ENCODE results near the gene BHLHE23. TPM values are rescaled to one million over a fixed set of nuclear protein-coding genes. Genes with fewer than 3 reads are reported as not detected.

BHLHE23 gene
- total RNA-seq, 5 donors from 2014 or later (not counting 1 experiment from before 2014, with no cell fraction given), result not detected

GRCh38 chr20:63048516-63049190, 41.9 kb upstream of the BHLHE23 start:
- Histone ChIP-seq H3K27ac (ENCODE audit: low read length) (no peak overlapping the region), H3K4me1 (ENCODE audit: control insufficient read depth in 1 of 2, extremely low read depth in 1 of 2, insufficient read depth in 2 of 2, low read length in 2 of 2) (no peaks in the 10 kb centered on the region), H3K4me3 (ENCODE audit: control insufficient read depth in 1 of 2, extremely low read depth in 1 of 2, low read length in 1 of 2) (no peak overlapping the region), H3K9me3 (no peaks in the 10 kb centered on the region), H3K27me3 (replicated peaks in 1 of 2; ENCODE audit: control insufficient read depth in 2 of 2, extremely low read depth in 1 of 2, insufficient read depth in 2 of 2, low read length in 1 of 2) (peaks cover 0 to 55% of the 10 kb centered on the region in 2 experiments), H3K36me3 (ENCODE audit: control insufficient read depth in 2 of 2, extremely low read depth in 1 of 2, insufficient read depth in 1 of 2, low read length in 1 of 2) (no peaks in the 10 kb centered on the region)
- POLR2A ChIA-PET, result no interaction called here
- no peaks in the 10 kb centered on the region for H3K36me3 Mint-ChIP-seq
- ATAC-seq (replicated peaks in 1 of 4) (no peak), DNase-seq (no peak)
- H3K9me3 Mint-ChIP-seq, result no peaks in the 10 kb centered on the region
- H3K27me3 Mint-ChIP-seq, result peaks cover 3 to 15% of the 10 kb centered on the region in 2 donors
- 94% methylated on average over 10 of the region's 12 CpGs for WGBS (ENCODE audit: insufficient coverage)
- no peak overlapping the region for H3K27ac Mint-ChIP-seq
- no peaks in the 10 kb centered on the region for H3K4me1 Mint-ChIP-seq
- CTCF ChIA-PET, result no interaction called here
- H3K4me3 Mint-ChIP-seq, result no peak overlapping the region

DNA sequence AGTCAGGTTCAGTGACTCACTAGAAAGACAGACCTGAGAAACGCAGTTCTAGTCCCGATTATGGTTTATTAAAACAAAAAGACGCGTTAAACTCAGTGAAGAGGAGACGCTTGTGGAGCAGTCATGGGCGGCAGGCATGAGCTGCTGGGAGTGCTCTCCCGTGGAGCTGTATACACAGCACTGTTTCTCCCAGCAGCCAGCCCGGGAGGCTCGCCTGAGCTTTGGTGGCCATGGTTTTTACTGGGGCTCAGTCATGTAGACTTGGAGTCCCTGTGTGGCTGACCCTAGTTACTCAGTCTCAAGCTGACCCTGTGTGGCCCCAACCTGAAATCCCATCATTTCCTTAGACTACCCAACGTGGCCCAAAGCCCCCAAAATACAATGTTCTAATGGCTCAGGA, 41.2 kb upstream of the BHLHE23 start:
- no peaks in the 10 kb centered on the region for H3K36me3 ChIP-seq (ENCODE audit: control insufficient read depth in 2 of 2, extremely low read depth in 1 of 2, insufficient read depth in 1 of 2, low read length in 1 of 2)
- WGBS (ENCODE audit: insufficient coverage), result 95% methylated on average over 9 of the region's 10 CpGs
- Mint-ChIP-seq H3K4me3 (no peak overlapping the region), H3K27ac (no peak overlapping the region), H3K4me1 (no peaks in the 10 kb centered on the region), H3K36me3 (no peaks in the 10 kb centered on the region), H3K9me3 (no peaks in the 10 kb centered on the region), H3K27me3 (peaks cover 0 to 21% of the 10 kb centered on the region in 2 donors)
- no peak overlapping the region for H3K4me3 ChIP-seq (ENCODE audit: control insufficient read depth in 1 of 2, extremely low read depth in 1 of 2, low read length in 1 of 2)
- no peaks in the 10 kb centered on the region for H3K4me1 ChIP-seq (ENCODE audit: control insufficient read depth in 1 of 2, extremely low read depth in 1 of 2, insufficient read depth in 2 of 2, low read length in 2 of 2)
- H3K27me3 ChIP-seq (replicated peaks in 1 of 2; ENCODE audit: control insufficient read depth in 2 of 2, extremely low read depth in 1 of 2, insufficient read depth in 2 of 2, low read length in 1 of 2), result peaks cover 0 to 58% of the 10 kb centered on the region in 2 experiments
- CTCF ChIA-PET, result no interaction called here
- POLR2A ChIA-PET, result no interaction called here
- no peak for DNase-seq
- no peaks in the 10 kb centered on the region for H3K9me3 ChIP-seq
- no peak for ATAC-seq (replicated peaks in 1 of 4)
- H3K27ac ChIP-seq (ENCODE audit: low read length), result no peak overlapping the region

DNA sequence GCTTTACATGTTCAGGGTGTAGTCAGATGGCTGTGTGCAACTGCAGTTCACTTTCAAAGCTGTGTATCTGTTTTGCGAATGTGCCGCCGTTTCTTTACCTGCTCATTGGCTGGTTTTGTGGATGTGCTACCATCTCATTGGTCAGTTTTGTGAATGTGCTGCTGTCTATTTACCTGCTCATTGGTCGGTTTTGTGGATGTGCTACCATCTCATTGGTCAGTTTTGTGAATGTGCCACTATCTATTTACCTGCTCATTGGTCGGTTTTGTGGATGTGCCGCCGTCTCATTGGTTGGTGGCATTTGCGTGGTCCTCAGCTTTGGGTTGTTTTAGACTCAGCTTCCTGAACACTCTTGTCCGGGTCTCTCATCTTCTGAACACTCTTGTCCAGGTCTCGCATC, 40.5 kb upstream of the BHLHE23 start:
- Histone ChIP-seq H3K9me3 (no peaks in the 10 kb centered on the region), H3K27me3 (replicated peaks in 1 of 2; ENCODE audit: control insufficient read depth in 2 of 2, extremely low read depth in 1 of 2, insufficient read depth in 2 of 2, low read length in 1 of 2) (peaks cover 0 to 55% of the 10 kb centered on the region in 2 experiments), H3K27ac (ENCODE audit: low read length) (no peak overlapping the region), H3K4me1 (ENCODE audit: control insufficient read depth in 1 of 2, extremely low read depth in 1 of 2, insufficient read depth in 2 of 2, low read length in 2 of 2) (no peaks in the 10 kb centered on the region), H3K36me3 (ENCODE audit: control insufficient read depth in 2 of 2, extremely low read depth in 1 of 2, insufficient read depth in 1 of 2, low read length in 1 of 2) (no peaks in the 10 kb centered on the region), H3K4me3 (ENCODE audit: control insufficient read depth in 1 of 2, extremely low read depth in 1 of 2, low read length in 1 of 2) (no peak overlapping the region)
- H3K27ac Mint-ChIP-seq, result no peak overlapping the region
- H3K4me3 Mint-ChIP-seq, result no peak overlapping the region
- H3K27me3 Mint-ChIP-seq, result peaks cover 3 to 27% of the 10 kb centered on the region in 2 donors
- 90% methylated on average over 10 of the region's 10 CpGs for WGBS (ENCODE audit: insufficient coverage)
- no peaks in the 10 kb centered on the region for H3K36me3 Mint-ChIP-seq
- no peak for ATAC-seq (replicated peaks in 1 of 4)
- H3K4me1 Mint-ChIP-seq, result no peaks in the 10 kb centered on the region
- DNase-seq, result no peak
- H3K9me3 Mint-ChIP-seq, result no peaks in the 10 kb centered on the region
- ChIA-PET CTCF (no interaction called here), POLR2A (no interaction called here)

DNA sequence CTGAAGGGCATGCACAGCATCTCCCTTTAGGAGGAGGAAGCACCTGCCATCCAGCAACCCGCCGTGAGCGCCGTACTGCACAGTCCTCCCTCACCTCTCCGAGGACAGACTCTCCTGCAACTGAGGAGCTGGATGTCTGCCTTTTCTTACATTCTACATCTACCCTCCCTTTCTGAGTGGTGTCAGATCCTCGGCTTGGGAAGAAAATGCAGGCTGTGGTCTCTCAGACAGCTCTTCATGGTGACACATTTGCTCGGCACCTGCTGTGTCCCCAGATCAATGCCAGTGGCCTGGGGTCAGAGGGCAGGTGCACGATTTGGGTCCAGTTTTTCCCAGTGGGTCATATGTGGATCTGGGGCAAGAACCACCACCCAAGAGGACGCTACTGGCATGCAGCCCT, 40.1 kb upstream of the BHLHE23 start:
- H3K36me3 ChIP-seq (ENCODE audit: control insufficient read depth in 2 of 2, extremely low read depth in 1 of 2, insufficient read depth in 1 of 2, low read length in 1 of 2), result no peaks in the 10 kb centered on the region
- Mint-ChIP-seq H3K4me3 (no peak overlapping the region), H3K36me3 (no peaks in the 10 kb centered on the region), H3K4me1 (no peaks in the 10 kb centered on the region), H3K27me3 (peaks cover 4 to 29% of the 10 kb centered on the region in 2 donors), H3K27ac (no peak overlapping the region), H3K9me3 (no peaks in the 10 kb centered on the region)
- ChIA-PET CTCF (interaction anchor here in 1 of 2 donors (0.5 kb wide), 1 partner anchor 226 kb away, joined by 4 read pairs; the partner anchor contains the start of gene ARFGAP1), POLR2A (no interaction called here)
- no peak overlapping the region for H3K4me3 ChIP-seq (ENCODE audit: control insufficient read depth in 1 of 2, extremely low read depth in 1 of 2, low read length in 1 of 2)
- no peak overlapping the region for H3K27ac ChIP-seq (ENCODE audit: low read length)
- H3K4me1 ChIP-seq (ENCODE audit: control insufficient read depth in 1 of 2, extremely low read depth in 1 of 2, insufficient read depth in 2 of 2, low read length in 2 of 2), result no peaks in the 10 kb centered on the region
- DNase-seq, result no peak
- ATAC-seq (replicated peaks in 1 of 4), result no peak
- 82% methylated on average over 8 of the region's 9 CpGs for WGBS (ENCODE audit: insufficient coverage)
- H3K9me3 ChIP-seq, result no peaks in the 10 kb centered on the region
- peaks cover 0 to 52% of the 10 kb centered on the region in 2 experiments for H3K27me3 ChIP-seq (replicated peaks in 1 of 2; ENCODE audit: control insufficient read depth in 2 of 2, extremely low read depth in 1 of 2, insufficient read depth in 2 of 2, low read length in 1 of 2)

GRCh38 chr20:63045991-63046390, 39.2 kb upstream of the BHLHE23 start:
- peaks cover 0 to 44% of the 10 kb centered on the region in 2 experiments for H3K27me3 ChIP-seq (replicated peaks in 1 of 2; ENCODE audit: control insufficient read depth in 2 of 2, extremely low read depth in 1 of 2, insufficient read depth in 2 of 2, low read length in 1 of 2)
- no peaks in the 10 kb centered on the region for H3K9me3 ChIP-seq
- no peaks in the 10 kb centered on the region for H3K4me1 Mint-ChIP-seq
- no peaks in the 10 kb centered on the region for H3K9me3 Mint-ChIP-seq
- DNase-seq (no peak), ATAC-seq (replicated peaks in 1 of 4) (no peak)
- no peak overlapping the region for H3K4me3 Mint-ChIP-seq
- H3K36me3 ChIP-seq (ENCODE audit: control insufficient read depth in 2 of 2, extremely low read depth in 1 of 2, insufficient read depth in 1 of 2, low read length in 1 of 2), result no peaks in the 10 kb centered on the region
- WGBS (ENCODE audit: insufficient coverage), result 76% methylated on average over 6 of the region's 12 CpGs
- H3K27ac Mint-ChIP-seq, result no peak overlapping the region
- H3K27me3 Mint-ChIP-seq, result peaks cover 7 to 31% of the 10 kb centered on the region in 2 donors
- no peaks in the 10 kb centered on the region for H3K4me1 ChIP-seq (ENCODE audit: control insufficient read depth in 1 of 2, extremely low read depth in 1 of 2, insufficient read depth in 2 of 2, low read length in 2 of 2)
- H3K36me3 Mint-ChIP-seq, result no peaks in the 10 kb centered on the region
- H3K27ac ChIP-seq (ENCODE audit: low read length), result no peak overlapping the region
- H3K4me3 ChIP-seq (ENCODE audit: control insufficient read depth in 1 of 2, extremely low read depth in 1 of 2, low read length in 1 of 2), result no peak overlapping the region
- CTCF ChIA-PET, result interaction anchor here in 1 of 2 donors (0.5 kb wide), 1 partner anchor 227 kb away, joined by 4 read pairs; the partner anchor contains the start of gene ARFGAP1
- POLR2A ChIA-PET, result no interaction called here

DNA sequence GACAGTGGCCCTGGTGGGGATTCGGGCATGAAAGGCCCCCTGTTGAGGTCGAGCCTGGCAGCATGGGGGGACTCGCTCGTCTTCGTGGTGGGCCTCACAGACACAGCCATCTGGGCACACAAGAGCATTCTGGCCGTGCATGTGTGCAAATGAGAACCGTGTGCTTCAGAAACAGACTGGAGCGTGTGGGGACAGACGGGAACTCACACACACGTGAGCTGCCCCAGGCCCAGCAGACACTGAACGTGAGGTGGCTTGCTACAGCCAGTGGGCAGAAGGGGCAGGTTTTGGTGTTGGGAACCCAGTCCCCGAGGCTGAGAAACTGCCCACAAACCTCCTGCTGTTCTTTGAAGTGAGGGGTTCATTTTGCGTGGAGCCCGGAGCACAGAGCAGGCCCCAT, 38.6 kb upstream of the BHLHE23 start:
- ChIA-PET CTCF (no interaction called here), POLR2A (no interaction called here)
- 70% methylated on average over 11 of the region's 14 CpGs for WGBS (ENCODE audit: insufficient coverage)
- H3K4me1 Mint-ChIP-seq, result no peaks in the 10 kb centered on the region
- H3K4me3 ChIP-seq (ENCODE audit: control insufficient read depth in 1 of 2, extremely low read depth in 1 of 2, low read length in 1 of 2), result no peak overlapping the region
- peaks cover 0 to 42% of the 10 kb centered on the region in 2 experiments for H3K27me3 ChIP-seq (replicated peaks in 1 of 2; ENCODE audit: control insufficient read depth in 2 of 2, extremely low read depth in 1 of 2, insufficient read depth in 2 of 2, low read length in 1 of 2)
- ATAC-seq (replicated peaks in 1 of 4) (no peak), DNase-seq (no peak)
- H3K9me3 Mint-ChIP-seq, result no peaks in the 10 kb centered on the region
- H3K4me1 ChIP-seq (ENCODE audit: control insufficient read depth in 1 of 2, extremely low read depth in 1 of 2, insufficient read depth in 2 of 2, low read length in 2 of 2), result no peaks in the 10 kb centered on the region
- H3K36me3 Mint-ChIP-seq, result no peaks in the 10 kb centered on the region
- no peaks in the 10 kb centered on the region for H3K9me3 ChIP-seq
- no peaks in the 10 kb centered on the region for H3K36me3 ChIP-seq (ENCODE audit: control insufficient read depth in 2 of 2, extremely low read depth in 1 of 2, insufficient read depth in 1 of 2, low read length in 1 of 2)
- H3K27me3 Mint-ChIP-seq, result peaks cover 13 to 37% of the 10 kb centered on the region in 2 donors
- H3K27ac ChIP-seq (ENCODE audit: low read length), result no peak overlapping the region
- no peak overlapping the region for H3K27ac Mint-ChIP-seq
- no peak overlapping the region for H3K4me3 Mint-ChIP-seq
